Activated CD4-positive, alpha-beta T cell treated with anti-CD3 and anti-CD28 coated beads, Interleukin-2, Interleukin-6, amounts not matched to agents 100 ng/mL and 50 ng/mL, durations not matched to agents 16 hours and 8 hours (primary cell): ENCODE data around the gene BBX.

Experiments
- DNase-seq: peaks from one replicate; pipeline ENCODE4 v3.0.0-alpha.2; 2020

Gene BBX

DNA sequence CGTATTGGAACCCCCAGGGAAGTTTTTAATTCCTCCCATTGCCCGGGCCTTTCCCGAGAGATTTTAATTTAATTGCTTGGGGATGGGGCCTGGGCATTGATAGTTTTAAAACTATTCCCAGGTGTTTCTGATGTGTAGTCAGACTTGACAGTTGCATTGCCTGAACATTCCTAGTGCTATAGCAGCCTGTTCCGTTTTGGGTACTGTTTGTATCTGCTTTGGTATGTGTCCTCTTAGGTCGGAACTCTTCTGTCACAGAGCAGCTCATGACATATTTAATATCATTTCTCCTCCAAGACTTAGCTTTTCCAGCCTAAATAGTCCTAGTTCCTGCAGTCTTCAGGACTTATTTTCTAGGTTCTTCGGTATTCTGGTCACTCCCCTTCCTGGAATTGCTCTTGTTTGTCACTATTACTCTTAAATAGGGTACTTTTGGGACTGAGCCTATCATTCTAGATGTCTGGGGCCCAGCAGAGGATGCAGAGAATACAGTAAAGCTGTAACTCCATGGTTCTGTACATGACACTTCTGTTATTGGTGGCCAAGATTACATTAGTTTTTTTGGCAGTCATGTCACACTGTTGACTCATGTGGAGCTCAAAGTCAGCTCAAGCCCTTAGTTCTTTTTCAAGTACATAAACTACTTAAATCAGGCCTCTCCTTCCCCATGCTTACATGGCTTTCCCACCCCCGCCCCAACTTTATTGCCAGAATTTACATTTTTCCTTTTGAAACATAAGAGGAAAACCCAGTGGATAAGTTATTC lies 81.5 kb downstream of the BBX start:
- DNase-seq = no peak

DNA sequence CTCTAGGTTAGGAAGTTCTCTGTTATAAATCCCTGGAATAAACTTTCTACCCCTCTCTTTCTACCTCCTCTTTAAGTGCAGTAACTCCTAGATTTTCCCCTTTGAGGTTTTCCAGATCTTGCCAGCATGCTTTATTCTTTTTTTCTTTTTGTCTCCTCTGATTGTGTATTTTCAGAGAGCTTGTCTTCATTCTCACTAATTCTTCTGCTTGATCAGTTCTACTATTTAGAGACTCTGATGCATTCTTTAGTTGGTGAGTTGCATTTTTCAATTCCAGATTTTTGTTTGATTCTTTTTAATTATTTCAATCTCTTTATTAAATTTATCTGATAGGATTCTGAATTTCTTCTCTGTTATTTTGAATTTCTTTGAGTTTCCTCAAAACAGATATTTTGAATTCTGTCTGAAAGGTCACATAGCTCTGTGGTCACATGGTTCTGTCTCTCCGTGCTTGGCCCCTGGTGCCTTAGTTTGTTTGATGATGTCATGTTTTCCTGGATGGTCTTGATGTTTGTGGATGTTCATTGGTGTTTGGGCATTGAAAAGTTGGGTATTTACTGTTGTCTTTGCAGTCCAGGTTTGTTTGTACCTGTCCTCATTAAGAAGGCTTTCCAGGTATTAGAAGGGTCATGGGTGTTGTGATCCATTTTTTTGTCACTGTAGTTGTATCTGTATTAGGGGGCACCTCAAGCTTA lies 89.2 kb downstream of the BBX start:
- DNase-seq = no peak

DNA sequence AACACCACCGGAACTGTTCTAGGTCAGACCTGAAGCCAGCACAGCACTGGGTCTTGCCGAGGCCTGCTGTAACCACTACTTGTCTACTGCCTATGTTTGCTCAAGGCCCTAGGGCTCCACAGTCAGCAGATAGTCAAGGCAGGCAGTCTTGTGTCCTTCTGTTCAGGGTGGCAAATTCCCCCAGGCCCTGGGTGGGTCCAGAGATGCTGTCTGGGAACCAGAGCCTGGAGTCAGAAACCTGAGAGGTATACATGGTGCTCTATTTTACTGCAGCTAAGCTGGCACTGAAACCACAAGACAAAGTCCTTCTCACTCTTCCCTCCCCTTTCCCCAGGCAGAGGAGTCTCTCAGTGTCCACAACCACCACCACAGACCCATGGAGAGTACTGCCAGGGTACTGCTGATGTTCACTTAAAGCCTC lies 89.9 kb downstream of the BBX start:
- no peak for DNase-seq

DNA sequence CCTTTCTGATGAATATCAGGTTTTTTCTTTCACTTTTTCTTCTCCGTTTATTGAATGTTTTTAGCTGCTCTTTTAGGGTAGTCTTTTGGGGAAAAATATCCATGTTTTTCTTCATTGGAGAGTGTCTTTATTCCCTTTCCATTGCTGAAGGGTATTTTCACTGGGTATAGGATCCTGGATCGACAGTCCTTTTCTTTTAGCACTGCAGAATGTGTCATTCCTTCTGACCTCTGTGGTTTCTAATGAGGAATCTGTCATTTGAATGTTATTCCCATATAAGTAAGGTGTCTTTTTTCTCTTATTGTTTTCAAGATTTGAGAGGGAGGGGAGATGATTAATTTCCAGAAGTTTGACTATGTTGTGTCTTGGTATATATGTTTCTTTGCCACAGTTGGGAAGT lies 96.8 kb downstream of the BBX start:
- DNase-seq = no peak

DNA sequence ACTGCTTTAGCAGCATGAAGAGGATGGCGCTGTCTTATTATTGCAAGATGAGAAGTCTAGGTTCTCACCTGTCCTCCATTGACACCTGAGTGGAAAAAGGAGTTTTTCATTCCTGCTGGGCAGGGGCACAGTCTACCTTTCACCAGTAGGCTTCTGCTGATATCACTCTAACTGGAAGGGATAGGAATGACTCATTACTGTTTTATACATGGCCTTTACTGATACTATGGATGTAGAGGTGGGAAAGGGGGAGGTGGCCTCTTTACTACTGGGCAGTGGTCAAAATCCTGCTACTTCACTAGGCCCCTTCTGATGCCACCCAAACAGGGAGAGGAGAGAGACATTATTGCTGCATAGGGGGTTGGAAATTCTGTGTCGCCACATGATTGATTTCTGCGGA lies 97.8 kb downstream of the BBX start:
- no peak for DNase-seq

DNA sequence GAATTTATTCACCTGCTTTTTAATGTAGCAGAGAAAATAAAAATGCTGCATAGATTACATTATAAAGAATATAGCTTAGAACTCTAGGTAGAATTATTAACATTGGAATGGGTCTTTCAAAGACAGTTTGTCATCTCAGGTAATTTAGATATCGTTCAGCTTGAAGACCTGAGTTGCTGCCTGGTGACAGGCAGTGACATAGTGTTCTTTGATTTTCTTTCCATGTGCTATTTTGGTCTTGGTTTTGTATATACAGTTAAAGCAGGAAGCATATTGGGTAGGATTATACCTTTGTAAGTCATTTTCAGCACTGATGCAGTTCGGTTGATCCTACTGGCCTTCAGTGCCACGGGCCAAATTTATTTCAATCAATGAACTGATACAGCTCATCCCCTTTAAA lies 98.7 kb downstream of the BBX start:
- DNase-seq = no peak

DNA sequence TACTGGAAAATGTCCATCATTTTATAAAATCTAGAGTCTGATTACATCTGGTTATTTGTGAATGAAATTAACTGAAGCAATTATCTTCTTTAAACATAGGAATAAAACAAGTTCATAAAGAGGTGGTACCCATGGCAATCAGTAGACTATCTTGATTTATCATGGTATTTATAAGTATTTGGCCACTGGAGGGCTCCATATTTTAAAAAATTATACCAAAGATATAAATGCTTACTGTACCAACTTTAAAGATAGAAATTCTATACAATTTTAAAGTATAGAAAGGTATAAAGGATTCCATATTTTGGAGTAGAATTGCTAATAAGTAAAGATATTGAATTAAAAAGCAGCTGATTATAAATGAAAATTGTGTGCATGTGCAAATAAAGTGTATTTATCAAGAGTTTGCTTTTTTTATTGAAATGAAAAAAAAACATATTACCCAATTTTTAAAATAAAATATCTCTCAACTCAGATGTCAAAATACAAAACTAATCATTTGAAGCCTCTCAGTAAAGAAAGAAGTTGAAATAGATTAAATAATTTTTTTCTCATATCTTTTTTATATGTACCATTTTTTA lies 105.3 kb downstream of the BBX start:
- DNase-seq = no peak

DNA sequence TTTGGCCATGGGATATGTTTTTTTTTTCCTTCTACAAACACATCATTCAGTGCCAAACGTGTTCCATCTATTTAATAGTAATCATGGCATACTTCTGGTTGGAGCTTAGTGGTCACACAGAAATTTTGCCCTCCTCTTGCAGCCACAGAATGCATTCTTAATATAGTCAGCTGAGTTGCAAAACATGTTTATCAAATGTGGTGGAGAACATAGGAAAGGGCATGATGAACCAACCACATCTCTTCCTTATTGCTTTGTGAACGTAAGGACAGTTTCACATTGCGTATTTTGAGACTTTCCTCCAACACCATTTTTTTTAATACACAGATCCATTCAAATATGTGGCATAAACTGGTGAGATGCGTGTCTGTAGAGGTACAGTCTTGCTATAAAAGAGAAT lies 106.8 kb downstream of the BBX start:
- no peak for DNase-seq

DNA sequence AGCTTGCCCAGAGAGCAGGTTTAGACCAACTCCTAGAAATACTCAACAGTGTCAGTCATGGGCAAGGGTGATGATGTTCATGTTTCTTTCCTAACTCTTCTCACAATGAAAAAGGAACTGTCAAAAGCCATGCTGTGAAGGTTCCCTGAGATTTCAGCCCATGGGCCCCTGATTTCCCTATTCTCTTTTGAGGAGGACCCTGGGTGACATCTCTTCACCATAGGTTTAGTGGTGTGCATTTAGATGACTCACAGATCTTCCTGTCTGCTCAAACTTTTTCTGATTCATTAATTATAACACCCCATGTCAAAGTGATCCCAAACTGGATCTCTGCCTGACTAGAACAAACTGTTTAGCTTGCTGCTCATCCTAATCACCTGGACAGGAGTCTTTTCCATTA lies 108.0 kb downstream of the BBX start:
- peak; percentile 9 for DNase-seq

DNA sequence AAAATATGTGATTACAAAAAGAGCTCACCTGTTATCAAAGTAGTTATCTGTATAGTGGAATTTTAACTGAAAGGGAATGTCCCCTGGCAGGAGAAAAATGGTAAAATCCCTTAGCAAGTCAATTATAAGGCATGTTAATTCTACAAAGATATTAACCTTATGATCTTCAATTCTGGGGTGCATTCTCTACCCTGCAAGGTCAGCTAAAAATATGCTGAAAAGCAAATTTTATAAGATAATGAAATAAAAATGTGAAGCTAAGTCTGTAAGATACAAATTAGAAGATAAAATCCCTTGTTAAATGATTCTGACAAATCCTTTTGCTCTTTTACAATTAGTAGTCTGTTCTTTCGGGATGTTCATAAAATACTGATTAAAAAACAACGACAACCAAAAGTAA lies 109.8 kb downstream of the BBX start:
- DNase-seq = no peak

DNA sequence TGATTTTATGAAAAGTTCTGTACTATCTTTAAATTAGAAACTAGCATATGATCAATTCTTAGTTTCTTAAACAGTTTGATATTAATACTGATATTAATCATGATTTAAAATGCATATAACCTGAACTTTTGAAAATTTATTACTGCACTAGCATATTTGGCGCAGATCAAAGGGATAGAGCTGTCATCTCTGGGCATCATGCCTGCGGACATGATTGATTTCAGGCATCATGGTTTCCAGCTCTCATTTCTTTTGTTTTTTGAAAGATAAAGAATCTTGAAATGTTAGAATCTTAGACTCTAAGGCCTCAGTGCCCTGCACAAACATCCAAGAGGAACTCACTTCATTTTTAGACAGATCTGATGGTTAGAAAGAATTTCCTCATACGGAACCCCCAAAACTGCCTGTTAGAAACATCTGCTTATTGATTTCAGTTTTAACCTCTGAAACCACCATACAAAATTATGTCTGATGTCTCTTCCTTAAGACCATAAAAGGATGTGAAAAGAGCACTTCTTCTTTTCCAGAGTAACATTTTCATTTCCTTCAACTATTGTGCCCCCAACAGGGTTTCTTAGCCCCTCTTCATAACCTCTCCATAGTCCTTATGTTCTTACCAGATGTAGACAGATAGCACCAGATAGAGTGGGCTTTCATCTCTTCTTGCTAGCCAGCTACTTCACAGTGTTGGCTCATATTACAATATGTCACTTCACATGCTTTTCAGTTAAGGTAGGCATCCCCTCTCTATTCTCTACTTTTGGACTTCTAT lies 110.8 kb downstream of the BBX start:
- DNase-seq = peak; percentile 4

DNA sequence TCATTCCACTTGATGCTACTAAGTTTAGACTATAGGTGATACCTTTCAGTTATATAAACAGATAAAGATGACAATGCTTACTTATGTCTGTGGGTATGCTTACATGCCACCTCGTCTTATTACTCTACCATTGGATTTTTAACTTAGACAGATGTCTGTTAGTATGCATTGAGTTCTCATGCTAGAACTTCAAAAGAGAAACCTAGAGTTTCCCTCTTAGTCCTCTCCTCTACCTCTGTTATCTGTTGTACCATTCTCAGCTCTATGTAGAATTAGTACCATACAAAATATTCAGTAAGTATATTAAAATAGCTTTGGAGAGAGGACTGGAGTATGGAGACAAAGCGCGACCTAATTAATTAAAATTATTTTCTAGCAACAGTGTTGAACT lies 111.3 kb downstream of the BBX start:
- no peak for DNase-seq

DNA sequence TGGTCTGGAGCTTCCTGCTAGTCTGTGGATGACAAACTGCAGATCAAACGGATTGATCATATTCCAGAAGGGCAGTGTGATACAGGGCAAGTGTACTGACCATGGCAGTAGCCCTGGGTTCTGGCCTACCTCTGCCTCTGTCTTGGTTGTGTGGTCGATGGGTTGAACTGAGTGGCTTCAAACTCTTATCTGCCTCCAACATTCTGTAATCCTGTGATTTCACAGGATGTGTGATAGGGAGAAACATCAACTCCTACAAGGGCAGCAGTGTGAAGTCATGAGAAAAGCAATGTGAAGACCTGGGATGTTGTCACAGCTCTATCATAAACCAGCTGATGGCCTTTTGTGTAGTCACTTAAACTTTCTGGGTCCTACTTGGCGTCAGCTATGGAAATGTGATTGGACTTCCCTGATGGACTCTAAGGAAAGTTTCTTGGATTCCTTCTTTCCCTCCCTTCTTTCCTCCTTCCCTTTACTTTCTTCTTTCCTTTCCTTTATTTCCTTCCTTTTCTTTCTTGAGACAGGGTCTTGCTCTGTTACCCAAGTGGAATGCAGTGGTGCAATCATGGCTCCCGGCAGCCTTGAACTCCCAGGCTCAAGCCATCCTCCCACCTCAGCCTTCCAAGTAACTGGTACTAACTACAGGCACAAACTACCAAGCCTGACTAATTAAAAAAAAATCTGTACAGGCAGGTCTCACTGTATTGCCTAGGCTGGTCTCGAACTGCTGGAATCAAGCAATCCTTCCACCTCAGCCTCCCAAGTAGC lies 114.8 kb downstream of the BBX start:
- DNase-seq = no peak

DNA sequence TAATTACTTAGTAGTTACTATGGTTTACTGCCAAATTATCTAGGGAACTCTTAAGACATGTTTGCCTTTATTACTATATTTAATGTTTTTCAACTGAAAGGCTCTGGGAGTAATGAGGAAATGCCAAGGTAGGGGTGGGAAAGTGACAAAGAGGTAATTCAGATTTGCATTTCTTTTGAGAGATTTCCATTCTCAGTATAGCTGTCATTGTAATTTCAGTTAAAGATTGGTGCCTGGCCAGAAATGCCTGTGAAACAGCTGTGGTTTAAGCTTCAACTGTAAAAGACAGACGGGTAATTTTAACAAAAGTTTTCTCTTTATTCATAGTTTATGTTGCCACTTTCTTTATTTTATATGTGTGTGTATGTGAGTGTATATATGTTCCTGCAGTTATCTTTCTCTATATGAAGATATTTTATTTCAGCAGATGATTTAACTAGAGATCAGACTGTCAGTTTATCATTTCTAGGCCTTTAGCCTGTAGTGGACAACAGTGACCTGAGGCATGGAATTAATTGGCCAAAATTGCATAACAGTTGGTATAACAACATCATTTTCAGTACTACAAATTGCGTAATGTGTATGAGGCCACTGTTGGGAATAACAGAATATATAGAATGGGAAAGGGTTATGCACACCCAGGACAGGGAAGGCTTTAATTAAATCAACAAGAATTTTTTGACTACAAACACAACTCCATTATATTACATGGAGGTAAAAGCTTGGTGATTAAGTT lies 119.0 kb downstream of the BBX start:
- DNase-seq = no peak

DNA sequence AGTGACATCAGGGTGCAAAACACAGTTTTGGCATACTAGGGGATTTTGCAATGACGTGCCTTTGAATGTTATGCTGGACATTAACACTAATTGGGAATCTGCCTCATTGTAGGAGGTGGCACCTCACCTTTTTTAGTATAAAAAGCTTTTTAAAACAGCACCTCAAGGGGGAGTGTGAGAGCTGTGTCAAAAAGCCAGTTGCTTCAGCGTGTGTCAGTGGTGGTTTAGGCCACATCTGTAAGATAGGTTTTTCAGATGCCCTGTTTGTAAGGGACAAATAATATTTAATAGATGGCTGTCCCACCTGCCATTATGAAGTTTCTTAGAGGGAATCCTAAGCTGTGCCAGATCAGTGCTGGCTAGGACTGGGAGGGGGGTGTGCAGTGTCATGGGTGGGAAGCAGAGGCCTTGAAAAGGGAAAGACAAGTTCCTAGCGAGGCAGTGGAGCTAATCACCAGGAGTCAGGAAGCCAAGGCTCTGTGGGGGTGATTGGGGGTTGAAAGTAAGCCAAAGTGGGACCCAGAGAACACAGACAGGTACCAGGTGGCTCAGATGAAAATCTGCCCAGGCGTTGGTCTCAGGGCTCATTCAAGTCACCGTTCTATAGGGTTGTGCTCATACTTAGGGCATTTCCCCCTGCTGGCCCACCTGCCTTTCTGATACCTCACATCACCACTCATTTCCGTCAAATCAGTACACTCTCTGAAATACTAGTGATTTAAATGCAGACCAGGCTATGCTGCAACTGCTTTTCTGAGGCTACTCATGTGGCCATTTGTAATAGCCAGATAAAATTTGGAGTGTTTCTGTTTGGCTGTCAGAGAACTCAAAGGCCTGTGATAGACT lies 120.5 kb downstream of the BBX start:
- no peak for DNase-seq

DNA sequence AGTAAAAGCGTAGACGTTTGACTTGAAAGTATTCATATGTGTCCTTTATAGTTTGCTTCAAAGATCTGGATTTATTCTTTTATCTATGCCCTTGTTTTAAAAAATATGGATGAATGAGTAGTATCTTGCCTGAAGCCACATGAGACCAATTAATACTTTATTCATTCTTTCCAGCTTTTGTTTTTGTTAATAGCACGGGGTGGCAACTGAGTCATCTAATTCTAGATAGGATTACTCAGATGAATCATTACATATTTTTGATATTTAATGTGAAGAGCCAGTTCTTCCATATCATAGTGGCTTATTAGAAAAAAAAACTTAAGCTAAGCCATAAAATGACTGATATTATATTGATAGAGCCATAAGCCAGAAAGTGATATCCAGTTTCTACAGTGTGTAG lies 121.9 kb downstream of the BBX start:
- no peak for DNase-seq

DNA sequence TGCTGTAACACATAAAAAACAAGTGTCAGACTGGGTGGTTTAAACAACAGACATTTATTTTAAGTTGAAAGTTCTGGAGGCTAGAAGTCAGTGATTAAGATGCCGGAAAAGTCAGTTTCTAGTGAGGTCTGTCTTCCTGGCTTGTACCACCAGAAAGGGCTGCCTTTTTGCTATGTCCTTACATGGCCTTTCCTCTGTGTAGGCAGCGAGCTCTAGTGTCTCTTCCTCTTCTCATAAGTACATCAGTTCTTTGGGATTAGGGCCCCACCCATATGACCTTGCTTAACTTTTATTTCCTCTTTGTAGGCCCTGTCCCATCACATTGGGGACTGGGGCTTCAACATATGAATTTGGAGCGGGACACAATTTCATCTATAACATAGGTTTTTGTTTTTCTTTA lies 128.0 kb downstream of the BBX start:
- DNase-seq = no peak

DNA sequence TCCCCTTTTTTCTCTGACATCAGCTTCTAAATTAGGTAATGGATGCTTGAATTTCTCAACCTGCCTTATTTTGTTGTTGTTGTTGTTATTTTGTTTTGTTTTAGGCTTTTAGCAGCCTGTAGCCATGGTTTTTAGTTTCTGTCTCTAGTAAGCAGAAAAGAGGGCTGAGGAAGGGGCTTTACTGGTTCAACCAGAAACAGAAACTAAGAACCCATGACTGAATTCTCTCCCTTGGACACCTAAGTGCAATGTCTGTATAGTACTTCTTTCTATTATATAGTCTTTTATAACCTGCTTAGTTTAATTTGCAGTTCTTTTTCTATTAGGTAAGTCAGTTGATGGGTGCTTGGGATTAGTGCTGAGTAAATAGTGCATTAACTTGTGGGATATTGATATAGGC lies 129.0 kb downstream of the BBX start:
- peak; percentile 32 for DNase-seq

DNA sequence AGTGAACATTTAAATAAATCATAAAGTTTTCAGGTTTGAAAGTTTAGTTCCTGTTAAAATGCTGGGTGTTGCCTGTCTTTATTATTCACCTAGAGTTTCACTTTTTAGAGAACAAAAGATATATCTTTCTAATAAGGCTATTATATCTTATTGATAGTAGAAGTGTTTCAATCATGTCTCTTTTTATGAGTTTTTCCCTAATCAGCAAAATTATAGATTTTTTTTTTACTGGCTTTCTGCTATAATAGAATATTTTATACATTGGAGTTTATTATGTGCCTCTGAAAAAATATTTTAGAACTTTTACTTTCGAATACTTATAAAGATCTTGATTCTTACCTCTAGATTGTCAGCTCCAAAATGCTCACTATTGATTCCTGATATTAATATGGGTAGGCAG lies 131.5 kb downstream of the BBX start:
- DNase-seq = no peak

DNA sequence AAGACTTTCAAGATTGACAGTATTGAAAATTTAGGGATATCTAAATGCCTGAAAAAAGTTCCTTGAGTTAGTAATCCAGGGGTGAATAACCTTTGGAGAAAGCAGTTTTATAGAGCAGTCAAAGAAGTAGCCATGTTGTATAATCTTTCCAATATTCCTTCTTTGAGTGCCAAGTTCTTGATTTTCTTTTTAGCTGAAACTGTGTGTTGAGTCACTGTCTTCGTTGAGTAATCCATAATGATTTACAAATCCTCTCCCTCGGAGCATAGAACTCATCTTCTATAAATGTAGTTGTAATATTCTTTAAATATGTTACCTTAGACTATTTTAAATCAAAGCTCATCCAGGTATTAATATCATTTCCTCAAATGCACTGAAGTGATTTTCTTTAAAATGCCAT lies 135.2 kb downstream of the BBX start:
- DNase-seq = no peak

DNA sequence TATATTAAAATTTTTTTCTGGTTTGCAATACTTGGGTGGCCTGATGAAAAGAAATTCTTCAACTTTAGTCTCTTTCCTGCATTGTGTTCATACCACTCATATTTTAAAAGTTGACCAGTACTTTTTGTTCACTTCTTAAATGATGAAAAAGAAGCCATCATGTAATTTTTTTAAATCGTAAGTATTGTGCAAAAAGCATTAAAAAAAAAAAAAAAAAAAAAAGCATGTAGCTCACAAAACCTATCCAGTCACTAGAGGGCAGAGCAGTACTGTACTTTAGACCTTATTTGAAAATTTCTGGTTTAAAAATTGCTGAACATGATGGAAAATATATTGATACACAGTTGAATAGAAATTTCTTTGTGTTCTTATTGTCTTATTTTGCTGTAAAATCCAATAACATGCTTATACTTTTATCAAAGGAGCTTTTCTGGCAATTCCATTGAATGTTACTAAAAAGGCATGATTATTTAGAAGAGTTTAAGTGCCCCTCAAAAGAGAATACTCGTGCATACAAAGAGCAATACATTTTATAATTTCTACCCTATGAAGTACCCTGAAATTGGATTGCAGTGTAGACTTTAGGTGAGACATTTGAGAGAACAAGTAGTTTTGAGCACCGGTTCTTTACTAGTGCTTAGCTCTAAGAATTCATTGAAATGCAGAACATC lies 137.7 kb downstream of the BBX start:
- peak; percentile 34 for DNase-seq
